GM06990 (cell line): ENCODE results near the gene DDX11.
"Not testable (repeated sequence)": the region's sequence is repeated elsewhere in the genome, so short reads cannot be mapped to it uniquely, and the experiment has no call there.

Source experiments
- DNase-seq: peaks from one replicate; pipeline ENCODE4 v3.0.0-alpha.2; 2011; ENCODE audit not compliant: insufficient read length; ENCODE audit errors: extremely low read depth
- H3K27me3 ChIP-seq: replicated peaks from 2 replicates; pipeline ENCODE4 v1.6.0; 2011; ENCODE audit warnings: low read length; ENCODE audit not compliant: control insufficient read depth, insufficient read depth
- H3K36me3 ChIP-seq: 2 replicates; pipeline ENCODE4 v1.5.1; 2011; ENCODE audit warnings: low read length; ENCODE audit not compliant: control insufficient read depth, insufficient read depth
- H3K4me3 ChIP-seq: replicated peaks from 2 replicates; pipeline ENCODE4 v1.5.1; 2011; ENCODE audit warnings: low read depth, mild to moderate bottlenecking, control low read depth, low read length
- CTCF ChIP-seq: IDR thresholded peaks from 2 replicates; pipeline ENCODE4 v1.5.1; 2011; ENCODE audit warnings: low read length, control low read depth, mild to moderate bottlenecking, inconsistent platforms; ENCODE audit not compliant: insufficient read depth, poor library complexity, severe bottlenecking

The DDX11 gene

GRCh38 chr12:31122481-31122880 is 48.8 kb downstream of the DDX11 start:
- TF ChIP-seq CTCF: no peak
- Histone ChIP-seq H3K27me3 (no peaks in the 10 kb centered on the region), H3K36me3 (no peaks in the 10 kb centered on the region), H3K4me3 (no peak overlapping the region)
- no peak for DNase-seq

GRCh38 chr12:31124158-31124557 is 50.5 kb downstream of the DDX11 start:
- H3K27me3 ChIP-seq, H3K36me3 ChIP-seq, DNase-seq, H3K4me3 ChIP-seq: not testable (repeated sequence)

- H3K27me3 ChIP-seq, H3K4me3 ChIP-seq, H3K36me3 ChIP-seq, DNase-seq: not testable (repeated sequence)
Measured at GRCh38 chr12:31125171-31125570, 51.5 kb downstream of the DDX11 start.

GRCh38 chr12:31127209-31127848 is 53.7 kb downstream of the DDX11 start:
- not testable (repeated sequence) for H3K36me3 ChIP-seq, H3K4me3 ChIP-seq, DNase-seq, H3K27me3 ChIP-seq

GRCh38 chr12:31136581-31136980 is 62.9 kb downstream of the DDX11 start:
- not testable (repeated sequence) for DNase-seq, H3K27me3 ChIP-seq, H3K4me3 ChIP-seq, H3K36me3 ChIP-seq

GRCh38 chr12:31144768-31145167 is 71.1 kb downstream of the DDX11 start:
- not testable (repeated sequence) for DNase-seq, H3K27me3 ChIP-seq, H3K4me3 ChIP-seq, H3K36me3 ChIP-seq

GRCh38 chr12:31145296-31145695 is 71.6 kb downstream of the DDX11 start:
- H3K4me3 ChIP-seq, H3K36me3 ChIP-seq, H3K27me3 ChIP-seq, DNase-seq: not testable (repeated sequence)

GRCh38 chr12:31147415-31147814 is 73.8 kb downstream of the DDX11 start:
- not testable (repeated sequence) for H3K27me3 ChIP-seq, H3K36me3 ChIP-seq, H3K4me3 ChIP-seq, DNase-seq

- not testable (repeated sequence) for DNase-seq, H3K4me3 ChIP-seq, H3K36me3 ChIP-seq, H3K27me3 ChIP-seq
Measured at GRCh38 chr12:31150766-31151165, 77.1 kb downstream of the DDX11 start.
